ENCODE data around the gene CHRDL2. TPM values are rescaled to one million over a fixed set of nuclear protein-coding genes. Genes with fewer than 3 reads are reported as not detected.

Gene CHRDL2
- under 1 TPM in 2 of 4 donors, not detected in 2; 0.28 to 0.96 TPM for total RNA-seq

- ATAC-seq (ENCODE audit: low FRiP score) (peak; percentile 42), DNase-seq (ENCODE audit: low spot score) (no peak)
- TF ChIP-seq CTCF (IDR thresholded peaks at IDR 0.05): no peak
These were observed at the start of gene CHRDL2 for GRCh38 chr11:74731301-74732094. Gene CHRDL2 (minus strand): TSS chr11:74731426. CDS start chr11:74730888, 538 bp downstream.

GRCh38 chr11:74780248-74781005, 49.2 kb upstream of the CHRDL2 start:
- DNase-seq (ENCODE audit: low spot score) (no peak), ATAC-seq (ENCODE audit: low FRiP score) (no peak)
- no peak for TF ChIP-seq CTCF (IDR thresholded peaks at IDR 0.05)

GRCh38 chr11:74778581-74778980, 47.4 kb upstream of the CHRDL2 start:
- no peak for TF ChIP-seq CTCF (IDR thresholded peaks at IDR 0.05)
- DNase-seq (ENCODE audit: low spot score) (no peak), ATAC-seq (ENCODE audit: low FRiP score) (no peak)

GRCh38 chr11:74777877-74778276, 46.7 kb upstream of the CHRDL2 start:
- no peak for TF ChIP-seq CTCF (IDR thresholded peaks at IDR 0.05)
- no peak for DNase-seq (ENCODE audit: low spot score)
- no peak for ATAC-seq (ENCODE audit: low FRiP score)

- no peak for TF ChIP-seq CTCF (IDR thresholded peaks at IDR 0.05)
- no peak for DNase-seq (ENCODE audit: low spot score)
- ATAC-seq (ENCODE audit: low FRiP score): no peak
These were observed 45.8 kb upstream of the CHRDL2 start for GRCh38 chr11:74777038-74777437.

- TF ChIP-seq CTCF (IDR thresholded peaks at IDR 0.05): no peak
- DNase-seq (ENCODE audit: low spot score): no peak
- no peak for ATAC-seq (ENCODE audit: low FRiP score)
These were observed 45.3 kb upstream of the CHRDL2 start for GRCh38 chr11:74776546-74776945.
